NCI-H2171 (cell line): ENCODE data around the gene OR4C46.
"Not testable (repeated sequence)": the region's sequence is repeated elsewhere in the genome, so short reads cannot be mapped to it uniquely, and the experiment has no call there.

Experiments
- DNase-seq: peaks from one replicate; lab custom pipeline; 2025; lab: John Stamatoyannopoulos, UW

The OR4C46 gene

GRCh38 chr11:54603898-54604297, at the start of gene OR4C46:
TSS of gene OR4C46 (minus strand) at chr11:54603998. CDS start at chr11:54603998, 0 bp downstream.
- no peak for DNase-seq

DNA sequence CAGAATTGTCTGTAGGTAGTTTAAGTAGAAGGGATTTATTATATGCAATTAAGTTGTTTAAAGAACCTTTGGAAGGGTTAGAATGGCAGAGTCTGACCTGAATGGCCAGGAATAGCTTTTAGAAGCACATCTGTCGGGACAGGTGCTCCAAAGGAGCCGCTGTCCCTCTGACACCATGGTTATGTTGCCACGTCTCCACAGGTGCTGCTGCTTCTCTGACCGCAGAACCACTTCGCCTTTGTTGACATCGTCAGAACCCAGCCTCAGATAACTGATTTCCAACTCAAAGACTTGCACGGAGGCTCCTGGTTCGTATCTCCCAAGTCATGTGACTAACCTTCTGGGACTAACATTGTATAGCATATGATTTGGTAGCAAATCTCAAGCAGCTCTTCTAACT, 41.8 kb upstream of the OR4C46 start:
- not testable (repeated sequence) for DNase-seq

DNA sequence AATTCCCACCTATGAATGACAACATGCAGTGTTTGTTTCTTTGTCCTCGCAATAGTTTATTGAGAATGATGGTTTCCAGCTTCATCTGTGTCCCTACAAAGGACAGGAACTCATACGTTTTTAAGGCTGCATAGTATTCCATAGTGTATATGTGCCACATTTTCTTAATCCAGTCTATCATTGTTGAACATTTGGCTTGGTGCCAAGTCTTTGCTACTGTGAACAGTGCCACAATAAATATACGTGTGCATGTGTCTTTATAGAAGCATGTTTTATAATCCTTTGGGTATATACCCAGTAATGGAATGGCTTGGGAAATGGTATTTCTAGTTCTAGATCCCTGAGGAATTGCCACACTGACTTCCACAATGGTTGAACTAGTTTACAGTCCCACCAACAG, 42.4 kb downstream of the OR4C46 start:
- not testable (repeated sequence) for DNase-seq

GRCh38 chr11:54558919-54559318, 44.9 kb downstream of the OR4C46 start:
- DNase-seq, result no peak

- no peak for DNase-seq
Measured at GRCh38 chr11:54558407-54558806, 45.4 kb downstream of the OR4C46 start.
